RWPE1 (cell line): Measurements from ENCODE around the gene MEIOSIN.

Source experiments
- CTCF ChIA-PET: fragments of 350-600 bp; sonication (Branson Sonifier 250); formaldehyde crosslinking; extraction: SDS; loops from one replicate; lab custom pipeline; 2021; lab: Yijun Ruan, JAX
- POLR2A ChIA-PET: fragments of 400-600 bp; formaldehyde crosslinking; extraction: SDS; loops from one replicate; lab custom pipeline; 2020; ENCODE audit warnings: antibody characterized with exemption; ENCODE audit not compliant: low non-redundant PET; lab: Yijun Ruan, JAX
- DNase-seq: peaks from one replicate; pipeline ENCODE4 v3.0.0; 2012; ENCODE audit warnings: low spot score
- H3K27ac ChIP-seq: fragments of 450-650 bp; 2 replicates; pipeline ENCODE4 v1.5.1; 2017
- TF ChIP-seq, protein P1 (sequence below): fragments of 450-650 bp; conservative IDR thresholded peaks from 2 replicates; pipeline ENCODE4 v1.5.1; 2017; ENCODE audit warnings: low read depth, mild to moderate bottlenecking

The MEIOSIN gene

GRCh38 chr19:45762870-45763631, 29.8 kb downstream of the MEIOSIN start:
- POLR2A ChIA-PET: no interaction called here
- CTCF ChIA-PET: interaction anchor here (0.6 to 1.2 kb wide), 2 partner anchors 21 to 54 kb away, joined by 3 to 4 read pairs; no protein-coding TSS in a partner anchor
- TF ChIP-seq, protein P1, sequence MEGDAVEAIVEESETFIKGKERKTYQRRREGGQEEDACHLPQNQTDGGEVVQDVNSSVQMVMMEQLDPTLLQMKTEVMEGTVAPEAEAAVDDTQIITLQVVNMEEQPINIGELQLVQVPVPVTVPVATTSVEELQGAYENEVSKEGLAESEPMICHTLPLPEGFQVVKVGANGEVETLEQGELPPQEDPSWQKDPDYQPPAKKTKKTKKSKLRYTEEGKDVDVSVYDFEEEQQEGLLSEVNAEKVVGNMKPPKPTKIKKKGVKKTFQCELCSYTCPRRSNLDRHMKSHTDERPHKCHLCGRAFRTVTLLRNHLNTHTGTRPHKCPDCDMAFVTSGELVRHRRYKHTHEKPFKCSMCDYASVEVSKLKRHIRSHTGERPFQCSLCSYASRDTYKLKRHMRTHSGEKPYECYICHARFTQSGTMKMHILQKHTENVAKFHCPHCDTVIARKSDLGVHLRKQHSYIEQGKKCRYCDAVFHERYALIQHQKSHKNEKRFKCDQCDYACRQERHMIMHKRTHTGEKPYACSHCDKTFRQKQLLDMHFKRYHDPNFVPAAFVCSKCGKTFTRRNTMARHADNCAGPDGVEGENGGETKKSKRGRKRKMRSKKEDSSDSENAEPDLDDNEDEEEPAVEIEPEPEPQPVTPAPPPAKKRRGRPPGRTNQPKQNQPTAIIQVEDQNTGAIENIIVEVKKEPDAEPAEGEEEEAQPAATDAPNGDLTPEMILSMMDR: no peak
- H3K27ac ChIP-seq: peak overlapping the region; percentile 98
- no peak for DNase-seq

DNA sequence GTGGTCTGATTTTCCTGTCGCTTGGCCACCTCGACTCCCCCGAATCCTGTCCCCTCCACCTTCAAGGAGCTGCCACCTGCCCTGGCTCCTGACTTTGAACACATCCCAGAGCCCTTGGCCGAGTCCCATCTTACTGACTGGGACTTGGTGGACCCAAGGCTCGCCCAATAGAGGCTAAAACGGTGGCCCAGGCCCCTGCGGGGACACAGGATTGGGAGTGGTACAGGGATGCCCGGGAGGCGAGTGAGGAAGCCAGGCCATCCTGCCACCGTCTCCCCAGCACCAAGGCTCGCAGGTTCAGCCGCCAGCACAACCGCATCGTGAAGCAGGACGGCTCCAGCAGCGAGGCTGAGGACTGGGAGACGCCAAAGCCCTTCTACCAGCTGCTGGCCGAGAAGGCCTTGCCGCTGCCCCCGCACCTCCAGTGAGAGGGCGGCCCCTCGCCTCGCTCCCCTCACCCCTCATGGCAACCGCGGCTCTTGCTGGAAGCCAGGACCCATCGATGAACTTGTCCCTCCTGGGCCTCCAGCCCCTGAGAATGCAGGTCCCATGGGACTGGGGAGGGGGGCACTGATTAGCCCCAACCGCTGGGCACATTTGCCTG, 30.6 kb downstream of the MEIOSIN start:
- ChIA-PET CTCF (interaction anchor here (0.6 to 1.2 kb wide), 2 partner anchors 46 to 53 kb away, joined by 3 to 4 read pairs; no protein-coding TSS in a partner anchor), POLR2A (no interaction called here)
- TF ChIP-seq, protein P1: no peak
- no peak for DNase-seq
- H3K27ac ChIP-seq: peak overlapping the region; percentile 98

- POLR2A ChIA-PET: interaction anchor here (0.6 kb wide), 1 partner anchor 48 kb away, joined by 3 read pairs; no protein-coding TSS in a partner anchor
- peak overlapping the region; percentile 98 for H3K27ac ChIP-seq
- no peak for DNase-seq
- TF ChIP-seq, protein P1: no peak
- CTCF ChIA-PET: interaction anchor here (0.6 kb wide), 1 partner anchor 47 kb away, joined by 3 read pairs; no protein-coding TSS in a partner anchor
These were observed 31.2 kb downstream of the MEIOSIN start for GRCh38 chr19:45764475-45764874.

DNA sequence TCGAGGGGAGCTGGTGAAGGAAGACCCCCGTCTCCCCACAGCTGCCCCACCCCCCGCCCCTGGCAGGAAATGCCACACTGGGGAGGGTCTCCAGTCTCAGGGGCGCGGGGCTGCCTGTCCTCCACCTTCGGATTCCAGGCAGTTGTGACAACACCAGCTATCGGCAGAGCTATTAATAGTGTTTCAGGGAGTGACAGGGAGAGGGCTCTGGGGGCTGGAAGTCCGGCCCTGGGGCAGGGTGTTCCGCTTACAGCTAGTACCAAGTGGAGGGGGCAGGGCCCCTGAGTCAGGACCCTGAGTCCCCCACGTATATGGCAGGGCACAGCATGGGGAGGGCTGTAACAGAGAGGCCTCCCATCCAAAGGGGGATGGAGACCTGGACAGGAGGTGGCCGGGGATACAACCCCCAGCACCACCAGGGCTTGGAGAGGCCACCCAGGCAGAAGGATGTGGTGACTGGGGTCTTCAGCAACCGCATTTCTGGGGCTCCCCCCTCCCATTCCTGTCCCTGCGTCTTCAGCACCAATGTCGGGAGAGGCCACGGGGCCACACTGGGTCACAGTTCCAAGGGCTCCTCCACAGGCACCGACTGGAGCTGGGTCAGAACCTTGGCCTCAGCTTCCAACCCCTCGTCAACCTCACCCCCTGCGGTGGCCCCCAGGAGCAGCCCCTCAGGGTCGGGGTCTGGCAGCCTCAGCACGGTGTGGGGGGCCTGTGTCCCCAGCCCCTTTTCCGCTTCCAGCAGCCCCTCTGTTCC, 31.9 kb downstream of the MEIOSIN start:
- H3K27ac ChIP-seq: peak overlapping the region; percentile 98
- TF ChIP-seq, protein P1: no peak
- DNase-seq: no peak
- ChIA-PET CTCF (interaction anchor here (0.6 to 0.7 kb wide), 2 partner anchors 65 to 179 kb away, joined by 3 to 4 read pairs; no protein-coding TSS in a partner anchor), POLR2A (interaction anchor here (0.6 kb wide), 2 partner anchors 49 to 93 kb away, joined by 3 read pairs; no protein-coding TSS in a partner anchor)

GRCh38 chr19:45765702-45766295, 32.6 kb downstream of the MEIOSIN start:
- CTCF ChIA-PET: interaction anchor here (0.6 to 0.7 kb wide), 2 partner anchors 65 to 178 kb away, joined by 3 to 4 read pairs; no protein-coding TSS in a partner anchor
- peak overlapping the region; percentile 98 for H3K27ac ChIP-seq
- DNase-seq: no peak
- POLR2A ChIA-PET: no interaction called here
- TF ChIP-seq, protein P1: no peak
